HG02678 (cell line): Measurements from ENCODE around the gene LIMK1.

ENCODE experiments used
- ATAC-seq: cut with Tn5 transposase; IDR thresholded peaks from one replicate; pipeline ENCODE4 v1.9.1; 2021; ENCODE audit warnings: mild to moderate bottlenecking, moderate library complexity; ENCODE audit not compliant: unreplicated experiment

The LIMK1 gene

DNA sequence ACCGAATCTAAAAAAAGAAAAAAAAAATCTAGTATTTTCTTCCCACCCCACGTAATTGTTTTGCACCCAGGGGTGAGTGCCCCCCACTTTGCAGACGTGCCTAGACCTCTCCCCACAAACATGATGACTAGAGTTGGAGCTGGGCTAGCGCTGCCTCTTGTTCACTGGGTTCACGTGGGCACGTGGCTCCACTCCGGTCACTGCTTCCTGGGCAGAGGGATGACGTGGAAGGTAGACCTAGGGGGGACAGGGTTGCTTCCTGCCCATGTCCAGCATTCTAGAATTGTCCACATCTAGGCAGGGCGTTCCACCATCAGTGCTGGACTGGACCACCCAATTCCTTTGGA, 861 bp upstream of the LIMK1 start:
- no peak for ATAC-seq

DNA sequence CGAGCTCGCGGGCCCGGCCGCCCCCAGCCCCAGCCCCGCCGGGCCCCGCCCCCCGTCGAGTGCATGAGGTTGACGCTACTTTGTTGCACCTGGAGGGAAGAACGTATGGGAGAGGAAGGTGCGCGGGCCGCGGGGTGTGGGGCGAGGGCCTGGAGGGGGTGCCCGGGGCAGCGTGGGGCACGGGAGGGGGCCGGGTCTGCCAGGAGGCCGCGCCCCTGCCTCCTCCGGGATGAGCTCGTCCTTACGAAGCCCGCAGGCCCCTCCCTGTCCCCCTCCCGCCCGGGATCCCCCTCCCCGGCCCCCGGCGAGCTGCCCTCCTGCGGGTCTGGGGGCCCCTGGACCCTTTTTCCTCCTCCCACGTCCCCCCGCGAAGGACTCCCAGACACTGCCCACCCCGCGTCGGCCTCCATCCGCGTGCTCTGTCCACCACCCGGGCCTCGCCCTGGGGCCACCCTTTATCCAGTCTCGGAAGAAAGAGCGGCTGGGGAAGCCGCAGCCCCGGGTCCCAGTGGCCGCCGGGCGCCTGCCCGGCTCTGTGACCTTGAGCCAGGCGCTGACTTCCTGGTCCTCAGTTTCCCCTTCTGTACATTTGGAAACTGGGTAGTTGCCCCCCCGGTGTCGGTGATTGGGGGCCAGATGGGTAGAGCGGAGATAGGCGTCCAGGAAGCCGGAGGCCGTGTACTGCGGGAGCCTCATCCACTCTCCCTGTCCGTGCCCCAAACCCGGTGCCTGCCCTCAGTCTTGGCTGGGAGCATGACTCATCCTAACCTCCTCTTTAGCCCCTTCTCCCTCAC, 521 bp downstream of the LIMK1 start:
- ATAC-seq: peak; percentile 43

DNA sequence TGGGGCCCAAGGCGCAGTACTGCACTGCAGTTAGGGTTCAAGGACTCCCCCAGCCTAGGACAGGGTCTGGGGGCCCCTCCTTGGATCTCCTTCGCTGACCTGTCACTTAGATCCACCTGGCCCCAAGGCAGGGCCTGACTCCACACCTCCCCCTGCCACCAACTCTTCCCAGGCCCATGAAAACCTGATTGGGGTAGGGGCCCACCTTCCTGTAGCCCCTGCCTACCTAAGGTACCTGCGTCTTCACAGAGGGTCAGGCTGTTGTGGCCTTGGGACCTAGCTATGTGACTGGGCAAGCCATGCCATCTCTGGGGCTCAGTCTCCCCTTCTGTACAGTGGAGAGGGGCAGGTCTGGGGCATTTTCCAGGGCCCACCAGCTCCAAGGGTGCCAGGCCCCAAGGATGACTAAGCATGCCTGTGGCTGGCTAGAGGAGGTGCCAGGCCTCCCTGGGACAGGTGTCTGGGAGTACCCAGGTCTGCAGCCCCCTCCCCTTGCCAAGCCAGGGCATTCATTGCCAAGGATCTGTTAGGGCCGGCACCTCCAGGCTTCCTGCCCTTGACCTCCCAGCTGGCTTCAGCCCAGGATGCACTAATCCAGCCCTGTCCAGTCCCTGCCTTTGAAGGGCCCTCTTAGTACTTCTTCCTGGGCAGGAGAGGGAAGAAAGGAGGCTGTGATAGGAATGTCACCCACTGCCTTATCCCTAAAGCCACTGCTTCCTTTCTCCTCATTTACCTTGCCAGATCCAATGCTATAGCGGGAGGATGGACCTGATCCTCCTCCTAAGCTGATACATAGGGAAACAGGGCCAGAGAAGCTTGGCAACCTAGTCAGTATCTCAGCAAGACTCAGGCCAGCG, 1.3 kb downstream of the LIMK1 start:
- ATAC-seq: no peak

GRCh38 chr7:74087791-74088453, 4.3 kb downstream of the LIMK1 start:
- ATAC-seq: no peak

DNA sequence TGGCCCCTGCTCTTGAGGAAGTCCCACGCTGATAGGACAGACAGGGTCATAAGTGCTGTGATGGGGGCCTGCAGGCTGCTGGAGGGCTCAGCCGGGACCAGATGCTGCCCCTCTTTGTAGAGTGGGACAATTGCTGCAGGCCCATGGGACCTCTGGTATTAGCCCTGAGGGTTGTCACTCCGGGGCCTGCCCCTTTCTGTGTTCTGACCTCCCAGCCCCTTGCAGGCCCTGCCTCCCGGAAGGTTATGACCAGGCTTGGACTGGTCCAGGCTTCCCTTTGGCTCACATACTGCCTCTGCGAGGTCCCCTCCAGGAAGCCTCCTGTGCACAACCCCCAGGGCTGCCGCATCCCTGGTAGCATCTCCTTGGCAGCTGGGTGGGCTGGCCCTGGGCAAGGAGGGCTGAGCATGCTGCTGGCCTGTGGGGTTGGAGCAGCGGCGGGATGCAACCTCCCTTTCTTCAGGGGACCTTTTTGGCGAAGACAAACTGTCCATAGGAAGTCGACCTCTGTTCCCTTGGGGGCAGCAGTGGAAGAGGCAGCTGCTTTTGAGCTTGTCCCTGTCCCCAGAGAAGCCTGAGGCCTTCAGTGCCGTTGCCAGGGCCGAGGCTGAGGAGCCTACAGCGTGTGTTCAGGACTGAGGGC, 8.8 kb downstream of the LIMK1 start:
- no peak for ATAC-seq

DNA sequence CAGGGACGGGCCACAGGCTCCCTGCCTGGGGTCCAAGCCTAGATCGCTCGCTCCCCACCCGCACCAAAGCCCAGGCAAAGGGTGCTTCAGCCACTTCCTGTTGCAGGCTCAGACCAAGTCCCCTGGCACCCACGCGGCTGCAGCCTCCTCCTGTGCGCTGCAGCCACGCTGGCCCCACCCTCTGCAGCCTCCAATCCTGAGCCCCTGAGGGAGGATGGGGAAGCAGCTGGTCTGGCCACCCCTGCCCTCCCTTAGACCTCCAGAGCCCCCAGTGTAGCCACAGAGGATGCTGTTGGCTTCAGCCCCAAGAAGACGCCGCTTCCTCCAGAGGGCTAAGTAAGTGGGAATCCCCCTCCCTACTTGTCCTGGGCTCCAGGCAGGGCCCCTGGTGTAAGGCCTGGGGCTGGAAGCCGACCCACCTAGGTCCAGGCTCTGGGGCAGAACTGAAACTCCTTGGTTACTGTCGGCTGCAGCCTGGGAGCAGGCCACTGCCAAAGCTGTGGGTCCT, 9.4 kb downstream of the LIMK1 start:
- ATAC-seq: peak; percentile 73

- ATAC-seq: no peak
These were observed 10.1 kb downstream of the LIMK1 start for GRCh38 chr7:74093671-74094223.

DNA sequence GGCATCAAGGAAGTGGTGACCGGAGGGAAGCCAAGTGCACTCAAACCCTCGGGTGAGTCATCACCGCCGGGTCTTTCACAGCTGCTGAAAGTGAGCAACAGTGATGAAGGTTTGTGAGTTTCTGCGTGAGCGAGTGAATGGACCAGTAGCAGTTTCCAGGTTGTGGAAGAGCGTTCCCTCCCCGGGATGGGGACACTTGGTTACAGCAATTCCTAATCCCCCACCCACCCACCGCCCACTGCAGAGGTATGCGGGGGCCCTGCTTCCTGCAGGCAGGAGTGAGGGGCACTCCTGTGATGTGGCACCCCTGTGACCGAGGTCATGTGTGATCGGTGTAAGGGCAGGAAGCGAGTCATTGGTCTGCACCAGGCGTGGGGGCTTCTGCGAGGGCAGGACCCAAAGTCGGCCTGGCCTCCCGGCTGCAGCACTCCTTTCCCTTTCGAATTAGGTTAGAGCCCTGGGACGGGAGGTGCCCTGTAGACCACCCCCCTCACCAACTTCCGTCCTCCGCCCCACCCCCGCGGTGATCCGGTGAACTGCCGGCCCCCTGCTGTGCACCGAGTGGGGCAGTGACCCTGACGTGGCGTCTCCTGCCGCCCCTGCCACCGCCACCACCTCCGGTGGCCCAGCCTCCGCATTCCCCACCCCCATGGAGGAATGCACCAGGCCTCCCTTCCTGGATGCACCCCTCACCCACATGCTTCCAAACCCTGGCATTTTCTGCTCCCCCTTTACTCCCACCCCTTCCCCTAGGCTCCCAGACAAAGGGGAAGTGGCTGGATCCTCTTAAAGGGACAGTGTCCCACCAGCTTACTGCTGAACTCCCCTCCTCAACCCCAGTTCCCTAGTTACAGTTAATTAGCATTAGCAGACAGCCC, 10.9 kb downstream of the LIMK1 start:
- ATAC-seq: peak; percentile 48

- no peak for ATAC-seq
These were observed 11.5 kb downstream of the LIMK1 start for GRCh38 chr7:74095135-74095534.

DNA sequence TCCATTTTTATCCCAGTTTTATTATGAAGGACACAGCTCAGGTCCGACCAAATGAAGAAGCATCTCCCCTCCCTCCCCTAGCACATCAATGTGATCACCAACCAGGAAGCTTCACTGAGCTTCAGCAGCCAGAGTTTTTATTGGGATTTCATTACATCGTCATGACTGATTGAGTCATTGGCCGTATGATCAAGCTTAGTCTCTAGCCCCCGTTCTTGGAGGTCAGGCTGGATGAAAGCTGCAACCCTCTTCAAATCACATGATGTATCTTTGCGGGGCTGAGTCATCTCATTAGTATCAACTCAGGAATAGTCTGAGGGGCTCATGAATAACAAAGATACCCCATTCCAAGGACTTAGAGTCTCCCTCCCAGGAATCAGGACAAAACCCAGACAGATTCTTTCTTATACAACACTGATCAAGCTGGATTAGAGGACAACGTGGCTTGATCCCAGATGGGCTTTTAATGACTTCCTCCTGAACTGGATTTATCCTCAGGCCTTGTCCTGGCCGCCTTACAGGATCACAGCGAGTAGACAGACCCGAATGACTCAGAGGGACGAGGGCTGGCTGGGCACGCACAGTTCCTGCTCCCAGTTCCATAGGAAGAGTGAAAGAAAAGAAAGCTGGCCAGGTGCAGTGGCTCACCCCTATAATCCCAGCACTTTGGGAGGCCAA, 14.5 kb downstream of the LIMK1 start:
- ATAC-seq: no peak

GRCh38 chr7:74099031-74099430, 15.4 kb downstream of the LIMK1 start:
- ATAC-seq: no peak

- ATAC-seq: peak; percentile 95
These were observed 17.6 kb downstream of the LIMK1 start for GRCh38 chr7:74101061-74101681.

DNA sequence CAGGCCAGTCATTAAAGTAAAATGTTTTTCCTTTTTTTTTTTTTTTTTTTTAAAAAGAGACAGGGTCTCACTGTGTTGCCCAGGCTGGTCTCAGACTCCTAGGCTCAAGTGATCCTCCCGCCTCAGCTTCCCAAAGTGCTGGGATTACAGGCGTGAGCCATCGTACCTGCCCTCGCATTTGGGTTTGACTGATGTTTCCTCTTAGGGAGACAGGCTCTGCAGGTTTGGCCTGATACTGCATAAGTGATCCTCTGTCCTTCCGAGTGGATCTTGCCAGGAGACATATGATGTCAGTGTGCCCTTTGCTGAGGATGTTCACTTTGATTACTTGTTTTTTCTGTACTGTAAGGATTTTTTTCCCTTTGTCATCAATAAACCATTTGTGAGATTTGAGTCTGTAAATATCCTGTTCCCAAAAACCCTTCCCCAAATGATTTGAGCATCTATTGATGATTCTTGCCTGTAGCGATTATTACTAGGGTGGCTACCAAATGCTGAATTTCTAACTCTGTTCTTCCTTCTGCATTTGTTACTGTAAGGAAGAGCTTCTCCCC, 19.7 kb downstream of the LIMK1 start:
- no peak for ATAC-seq

DNA sequence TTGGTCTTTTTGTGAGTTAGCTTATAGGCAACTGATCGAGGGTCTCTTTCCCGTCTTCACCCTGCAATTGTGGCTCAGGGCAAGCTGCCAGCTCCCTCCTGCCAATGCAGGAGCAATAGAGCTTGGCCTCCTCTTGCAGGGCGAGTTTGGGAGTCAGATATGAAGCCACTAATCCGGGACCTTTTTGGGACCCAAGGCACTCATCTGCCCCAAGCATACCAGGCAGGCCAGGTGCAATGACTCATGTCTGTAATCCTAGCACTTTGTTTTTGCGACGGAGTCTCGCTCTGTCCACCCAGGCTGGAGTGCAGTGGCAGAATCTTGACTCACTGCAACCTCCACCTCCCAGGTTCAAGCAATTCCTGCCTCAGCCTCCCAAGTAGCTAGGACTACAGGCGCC, 21.1 kb downstream of the LIMK1 start:
- ATAC-seq: no peak

DNA sequence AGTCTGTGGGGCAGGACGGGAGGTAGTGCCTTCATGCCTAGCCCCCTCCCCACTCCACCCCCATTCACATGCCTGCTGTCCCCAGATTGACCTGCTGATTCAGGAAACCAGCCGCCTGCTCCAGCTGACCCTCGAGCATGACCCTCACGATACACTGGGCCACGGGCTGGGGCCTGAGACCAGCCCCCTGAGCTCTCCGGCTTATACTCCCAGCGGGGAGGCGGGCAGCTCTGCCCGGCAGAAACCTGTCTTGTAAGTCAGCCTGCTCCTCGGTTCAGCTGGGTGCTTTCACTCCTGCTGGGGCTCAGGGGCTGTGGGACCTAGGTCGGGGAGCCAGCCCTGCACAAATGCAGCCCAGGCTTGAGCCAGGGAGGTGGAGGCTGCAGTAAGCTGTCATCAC, 22.4 kb downstream of the LIMK1 start:
- no peak for ATAC-seq

DNA sequence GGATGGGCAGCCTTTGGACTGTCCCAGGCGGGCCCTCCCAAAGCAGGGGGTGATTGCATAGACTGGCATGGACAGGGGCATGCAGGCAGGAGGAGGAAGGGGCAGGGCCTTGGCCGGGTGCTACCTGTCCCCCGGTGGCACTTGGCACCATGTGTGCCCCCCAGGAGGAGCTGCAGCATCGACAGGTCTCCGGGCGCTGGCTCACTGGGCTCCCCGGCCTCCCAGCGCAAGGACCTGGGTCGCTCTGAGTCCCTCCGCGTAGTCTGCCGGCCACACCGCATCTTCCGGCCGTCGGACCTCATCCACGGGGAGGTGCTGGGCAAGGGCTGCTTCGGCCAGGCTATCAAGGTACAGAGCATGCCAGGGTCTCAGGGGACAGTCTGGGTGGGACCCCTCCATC, 23.2 kb downstream of the LIMK1 start:
- no peak for ATAC-seq

DNA sequence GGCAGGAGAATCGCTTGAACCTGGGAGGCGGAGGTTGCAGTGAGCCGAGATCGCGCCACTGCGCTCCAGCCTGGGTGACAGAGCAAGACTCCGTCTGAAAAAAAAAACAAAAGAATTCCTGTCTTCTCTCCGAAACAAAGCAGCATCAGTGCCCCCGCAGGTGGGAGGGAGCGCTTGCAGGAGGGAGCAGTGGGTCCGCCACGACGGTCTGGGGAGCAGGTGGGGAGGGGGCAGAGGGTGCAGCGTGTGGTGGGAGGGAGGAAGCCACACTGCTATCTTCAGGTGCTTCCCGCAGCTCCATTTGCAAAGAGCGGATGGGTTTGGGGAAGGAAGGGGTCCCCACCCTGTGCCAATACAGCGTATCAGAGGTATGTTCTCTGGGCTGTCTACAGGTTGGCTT, 31.7 kb downstream of the LIMK1 start:
- ATAC-seq: no peak

- no peak for ATAC-seq
These were observed 32.8 kb downstream of the LIMK1 start for GRCh38 chr7:74116356-74116755.
